Measurements from ENCODE around the gene KCNAB2.
A peak's percentile ranks its signal among the peaks of the same experiment; 100 is the strongest.

Gene KCNAB2

DNA sequence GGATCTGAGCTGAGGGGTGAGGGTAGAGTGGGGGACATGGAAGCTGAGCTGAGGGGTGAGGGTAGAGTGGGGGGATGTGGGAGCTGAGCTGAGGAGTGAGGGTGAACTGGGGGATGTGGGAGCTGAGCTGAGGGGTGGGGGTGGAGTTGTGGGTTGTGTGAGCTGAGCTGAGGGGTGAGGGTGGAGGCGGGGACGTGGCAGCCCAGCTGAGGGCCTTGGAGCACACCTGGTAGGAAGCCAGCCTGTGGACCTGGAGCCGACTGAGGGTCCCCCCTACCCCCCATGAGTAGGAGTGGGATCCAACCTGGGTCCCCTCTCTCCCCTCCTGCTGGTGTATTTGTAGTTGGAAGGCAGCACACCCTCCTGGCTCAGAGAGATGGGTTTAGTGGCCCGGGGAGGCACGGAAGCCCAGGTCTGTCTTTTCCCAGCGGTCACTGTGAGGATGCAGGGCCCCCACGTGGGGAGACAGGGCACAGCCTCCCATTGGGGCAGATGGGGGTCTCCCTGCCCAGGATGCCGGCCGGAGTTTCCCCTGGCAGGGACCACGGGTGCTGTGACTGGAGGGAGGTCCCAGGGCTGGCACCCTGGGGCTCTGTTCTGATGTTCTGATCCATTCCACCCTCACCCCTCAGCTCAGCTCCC is 40.3 kb upstream of the KCNAB2 start:
- TF ChIP-seq, protein P1, sequence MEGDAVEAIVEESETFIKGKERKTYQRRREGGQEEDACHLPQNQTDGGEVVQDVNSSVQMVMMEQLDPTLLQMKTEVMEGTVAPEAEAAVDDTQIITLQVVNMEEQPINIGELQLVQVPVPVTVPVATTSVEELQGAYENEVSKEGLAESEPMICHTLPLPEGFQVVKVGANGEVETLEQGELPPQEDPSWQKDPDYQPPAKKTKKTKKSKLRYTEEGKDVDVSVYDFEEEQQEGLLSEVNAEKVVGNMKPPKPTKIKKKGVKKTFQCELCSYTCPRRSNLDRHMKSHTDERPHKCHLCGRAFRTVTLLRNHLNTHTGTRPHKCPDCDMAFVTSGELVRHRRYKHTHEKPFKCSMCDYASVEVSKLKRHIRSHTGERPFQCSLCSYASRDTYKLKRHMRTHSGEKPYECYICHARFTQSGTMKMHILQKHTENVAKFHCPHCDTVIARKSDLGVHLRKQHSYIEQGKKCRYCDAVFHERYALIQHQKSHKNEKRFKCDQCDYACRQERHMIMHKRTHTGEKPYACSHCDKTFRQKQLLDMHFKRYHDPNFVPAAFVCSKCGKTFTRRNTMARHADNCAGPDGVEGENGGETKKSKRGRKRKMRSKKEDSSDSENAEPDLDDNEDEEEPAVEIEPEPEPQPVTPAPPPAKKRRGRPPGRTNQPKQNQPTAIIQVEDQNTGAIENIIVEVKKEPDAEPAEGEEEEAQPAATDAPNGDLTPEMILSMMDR (IDR thresholded peaks at IDR 0.05; ENCODE audit: low read depth, low read length), result no peak
- DNase-seq (ENCODE audit: low read depth in 2 of 2), result no peak
- H3K4me3 ChIP-seq (replicated peaks in 1 of 2; ENCODE audit: low read depth in 2 of 2, low read length in 2 of 2), result no peak overlapping the region

DNA sequence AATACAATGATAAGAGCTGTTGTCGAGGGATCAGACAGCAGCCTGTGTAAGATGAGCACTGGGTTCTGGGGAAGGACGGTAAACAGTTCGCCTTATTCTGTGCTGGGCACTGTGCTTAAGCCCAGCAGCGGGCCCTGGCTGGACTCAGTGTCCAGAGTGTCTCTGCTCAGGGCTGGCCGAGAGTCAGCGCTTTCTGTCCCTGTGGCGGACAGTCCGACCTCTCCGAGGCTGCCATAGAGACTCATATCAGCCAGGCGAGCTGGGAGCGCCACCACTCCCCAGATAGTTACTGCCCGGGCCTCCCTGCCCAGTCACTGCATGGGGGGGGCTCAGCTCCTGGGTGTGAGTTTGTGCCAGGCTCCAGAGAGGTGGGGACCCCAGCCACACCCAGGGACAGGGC is 38.8 kb upstream of the KCNAB2 start:
- H3K4me3 ChIP-seq (replicated peaks in 1 of 2; ENCODE audit: low read depth in 2 of 2, low read length in 2 of 2), result no peak overlapping the region
- DNase-seq (ENCODE audit: low read depth in 2 of 2), result no peak

DNA sequence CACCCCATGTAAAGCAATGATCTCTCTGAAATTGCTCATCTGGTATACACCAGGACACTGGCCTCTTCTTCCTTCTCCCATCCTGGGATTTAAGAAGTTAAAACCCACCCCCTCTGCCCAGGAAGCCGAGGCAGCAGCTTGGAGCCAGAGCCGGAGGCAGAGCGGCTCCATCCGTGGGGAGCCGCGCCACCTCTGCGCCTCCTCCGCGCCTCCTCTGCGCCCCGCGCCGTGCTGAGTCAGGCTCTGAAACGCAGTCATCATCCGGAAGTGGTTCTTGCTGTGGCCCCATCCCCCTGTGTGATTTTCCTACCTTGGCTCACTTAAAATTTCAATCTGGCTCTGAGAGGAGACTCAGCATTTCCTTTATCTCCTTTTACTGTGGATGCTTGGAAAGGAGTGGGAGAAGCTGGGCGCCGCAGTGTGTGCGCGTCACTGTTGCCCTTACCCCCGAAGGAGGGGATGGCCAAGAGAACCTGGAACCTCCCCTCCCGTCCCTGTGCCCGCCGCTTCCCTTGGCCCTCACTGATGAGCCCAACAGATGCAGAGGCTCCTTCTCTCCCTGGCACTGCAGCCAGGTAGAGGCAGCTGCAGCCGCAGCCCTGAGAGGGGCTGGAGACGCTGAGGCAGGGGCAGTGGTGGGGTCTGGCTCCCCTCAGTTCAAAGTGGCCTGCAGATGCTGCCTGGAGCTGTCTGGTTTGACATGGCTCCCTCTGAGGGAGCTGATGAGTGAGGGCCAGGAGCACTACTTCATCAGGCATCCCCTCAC is 38.2 kb upstream of the KCNAB2 start:
- H3K4me3 ChIP-seq (replicated peaks in 1 of 2; ENCODE audit: low read depth in 2 of 2, low read length in 2 of 2), result no peak overlapping the region
- TF ChIP-seq, protein P1 (IDR thresholded peaks at IDR 0.05; ENCODE audit: low read depth, low read length), result no peak
- peak; percentile 44 to 64 for DNase-seq (ENCODE audit: low read depth in 2 of 2)

More for the DNA sequence above, 38.8 kb upstream of the KCNAB2 start:
- TF ChIP-seq, protein P1 (IDR thresholded peaks at IDR 0.05; ENCODE audit: low read depth, low read length), result no peak

DNA sequence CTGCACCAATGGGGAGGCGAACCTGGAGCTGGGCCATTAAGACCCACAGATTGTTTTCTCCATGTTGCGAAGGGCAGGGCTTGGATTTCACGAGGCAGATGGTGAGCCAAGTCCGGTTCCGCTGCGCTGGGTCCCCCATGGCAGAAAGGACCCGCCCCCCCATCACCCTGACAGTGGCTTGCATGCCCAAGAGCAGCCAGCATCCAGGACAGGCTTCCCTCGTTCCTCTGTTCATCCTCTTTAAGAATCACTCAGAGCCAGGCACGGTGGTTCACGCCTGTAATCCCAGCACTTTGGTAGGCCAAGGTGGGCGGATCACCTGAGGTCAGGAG is 37.6 kb upstream of the KCNAB2 start:
- H3K4me3 ChIP-seq (replicated peaks in 1 of 2; ENCODE audit: low read depth in 2 of 2, low read length in 2 of 2), result no peak overlapping the region
- no peak for DNase-seq (ENCODE audit: low read depth in 2 of 2)
- TF ChIP-seq, protein P1 (IDR thresholded peaks at IDR 0.05; ENCODE audit: low read depth, low read length), result no peak

DNA sequence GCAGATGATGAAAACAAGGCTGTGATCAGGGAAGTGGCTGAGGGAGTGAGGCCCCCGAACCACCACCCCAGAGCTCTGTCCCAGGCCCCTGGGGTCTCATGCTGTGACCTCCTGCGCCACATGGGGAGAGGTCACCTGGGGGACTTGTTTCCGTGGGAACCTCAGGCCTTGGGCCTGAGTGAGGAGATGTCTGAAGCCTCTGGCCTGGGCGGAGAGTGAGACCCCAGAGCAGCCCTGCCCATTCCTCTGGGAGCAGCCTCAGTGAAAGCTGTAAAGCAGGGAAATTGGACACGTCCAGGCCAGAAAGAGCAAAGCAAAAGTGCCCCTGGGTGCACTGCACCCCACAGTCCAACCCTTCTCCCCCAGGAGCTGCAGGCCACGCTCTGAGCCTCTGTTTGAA is 37.0 kb upstream of the KCNAB2 start:
- TF ChIP-seq, protein P1 (IDR thresholded peaks at IDR 0.05; ENCODE audit: low read depth, low read length), result no peak
- H3K4me3 ChIP-seq (replicated peaks in 1 of 2; ENCODE audit: low read depth in 2 of 2, low read length in 2 of 2), result no peak overlapping the region
- DNase-seq (ENCODE audit: low read depth in 2 of 2), result no peak

DNA sequence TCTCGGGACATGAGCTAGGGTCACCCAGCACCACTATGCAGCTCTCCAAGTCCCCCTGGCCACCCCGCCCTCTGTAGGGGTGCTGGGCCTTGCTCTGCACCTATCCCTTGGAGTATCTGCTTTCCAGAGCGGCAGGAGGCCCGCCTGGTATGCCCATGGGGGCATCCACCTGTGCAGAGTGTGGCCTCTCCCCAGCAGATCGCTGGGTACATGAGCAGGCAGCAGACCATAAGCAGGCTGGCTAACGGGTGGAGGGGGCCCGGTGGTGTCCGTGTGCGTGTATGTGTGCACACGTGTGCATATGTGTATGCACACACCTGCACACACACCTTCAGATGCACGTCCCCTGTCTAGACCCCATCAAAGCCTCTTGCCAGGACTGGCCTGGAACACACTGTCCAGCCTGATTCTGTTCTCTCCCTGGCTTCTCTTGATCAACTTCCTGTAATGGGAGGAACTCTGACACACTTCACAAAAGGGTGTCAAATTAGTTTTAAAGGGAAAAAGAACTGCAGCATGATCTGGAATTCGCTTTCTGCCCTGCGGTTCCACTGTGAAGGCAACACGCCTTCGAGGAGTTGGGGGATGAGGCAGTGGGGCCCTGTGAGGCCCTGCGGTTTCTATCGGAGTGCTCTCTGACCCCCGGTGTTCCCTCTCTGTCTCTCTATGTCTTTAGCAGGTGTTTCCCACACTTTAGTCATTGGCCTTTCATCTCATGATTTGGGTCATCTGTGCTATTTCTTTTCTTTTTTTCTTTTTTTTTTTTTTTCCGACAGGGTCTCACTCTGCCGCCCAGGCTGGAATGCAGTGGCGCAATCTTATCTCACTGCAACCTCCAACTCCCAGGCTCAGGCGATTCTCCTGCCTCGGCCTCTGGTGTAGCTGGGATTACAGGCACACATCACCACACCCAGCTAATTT is 36.3 kb upstream of the KCNAB2 start:
- peak in 1 of 2 donors; percentile 17 for DNase-seq (ENCODE audit: low read depth in 2 of 2)
- no peak overlapping the region for H3K4me3 ChIP-seq (replicated peaks in 1 of 2; ENCODE audit: low read depth in 2 of 2, low read length in 2 of 2)
- TF ChIP-seq, protein P1 (IDR thresholded peaks at IDR 0.05; ENCODE audit: low read depth, low read length), result no peak

All from cardiac fibroblast (primary cell).